Right cardiac atrium (tissue), 5 donors: ENCODE data around the gene TPM2. TPM values are rescaled to one million over a fixed set of nuclear protein-coding genes. Genes with fewer than 3 reads are reported as not detected.
"Not testable (repeated sequence)": the region's sequence is repeated elsewhere in the genome, so short reads cannot be mapped to it uniquely, and the experiment has no call there.

Experiments
- ATAC-seq, 2 donors: fragments of 200-7000 bp; cut with Tn5 transposase; one replicate each; pipeline versions ENCODE4 v1.8.0 to v1.9.1; 2020; ENCODE audit warnings: moderate library complexity in 2 of 2, mild to moderate bottlenecking in 1 of 2
- DNase-seq, 3 donors: peaks; one replicate each; pipeline ENCODE4 v3.0.0-alpha.2; 2020
- H3K27ac ChIP-seq: one replicate; pipeline ENCODE4 v1.5.1; 2013; ENCODE audit warnings: mild to moderate bottlenecking, low read length, control low read depth, moderate library complexity
- H3K27me3 ChIP-seq: one replicate; pipeline ENCODE4 v1.6.1; 2013; ENCODE audit not compliant: control insufficient read depth, insufficient read depth
- H3K4me1 ChIP-seq: one replicate; pipeline ENCODE4 v1.6.1; 2013; ENCODE audit warnings: low read length; ENCODE audit not compliant: control insufficient read depth, insufficient read depth
- H3K4me3 ChIP-seq: one replicate; pipeline ENCODE4 v1.5.1; 2013; ENCODE audit warnings: low read length, control low read depth
- H3K9me3 ChIP-seq: one replicate; pipeline ENCODE4 v1.6.1; 2013; ENCODE audit warnings: low read length; ENCODE audit not compliant: control insufficient read depth
- WGBS: extraction: QIAGEN DNeasy Blood & Tissue Kit; methylation state at CpG from one replicate; pipeline ENCODE4 v1.1.7; 2013; 5-methylcytosine and 5-hydroxymethylcytosine counted together
- intact Hi-C, 4 donors: fragments of 100-400 bp; cut with DNase I; formaldehyde crosslinking; loops; one replicate each; pipeline versions ENCODE4 v1.11.0 to v1.14.0; 2022 to 2023
- polyA plus RNA-seq: library from polyadenylated mRNA; stranded (reverse); fragments of 200-250 nt; gene quantifications from one replicate; pipeline ENCODE4 v1.2.3, GENCODE V29; 2013
- total RNA-seq, 4 donors: library from RNA; stranded (reverse); fragmentation: NEBNext Ultra II Directional; extraction: Animal tissue kit (Norgen Biotek cat#: 25700); gene quantifications; one replicate each; pipeline ENCODE4 v1.2.1, GENCODE V29; 2021
- donor health status: healthy with polysubstance abuse.
- donor health status: DM: no; HTN: yes; CAD: no.
- donor health status: DM: no; HTN: no; CAD: no.
- donor health status: DM: no; HTN: yes; CAD: no; lungs with severe emphysema.
- donor health status: DM: yes; HTN: yes; CAD: no.

TPM2 gene
- total and polyA plus RNA-seq, 5 donors, result 573 to 2,123 (median 777) TPM

GRCh38 chr9:35651956-35652828, 37.5 kb downstream of the TPM2 start:
- ATAC-seq, result no peak
- H3K27ac ChIP-seq, result no peak overlapping the region
- intact Hi-C loops, result no loop called here
- no peak overlapping the region for H3K4me3 ChIP-seq
- WGBS, result 80% methylated on average over 7 of the region's 7 CpGs
- H3K27me3 ChIP-seq, result no peaks in the 10 kb centered on the region
- no peak for DNase-seq
- no peaks in the 10 kb centered on the region for H3K9me3 ChIP-seq
- peaks cover 3% of the 10 kb centered on the region for H3K4me1 ChIP-seq

- peak within 1 kb of the TSS; percentile 64 for H3K27ac ChIP-seq
- H3K27me3 ChIP-seq, result no peaks in the 10 kb centered on the region
- H3K4me1 ChIP-seq, result peaks cover 4% of the 10 kb centered on the region
- 62% methylated on average over 22 of the region's 22 CpGs for WGBS
- H3K4me3 ChIP-seq, result no peak within 1 kb of the TSS
- peak in 1 of 3 donors; percentile 63 for DNase-seq
- intact Hi-C loops, result no loop called here
- no peaks in the 10 kb centered on the region for H3K9me3 ChIP-seq
- no peak for ATAC-seq
Measured at GRCh38 chr9:35650341-35651158, 39.2 kb downstream of the TPM2 start, which contains the start of gene SIT1. TSS of gene SIT1 (minus strand) at chr9:35650931. CDS start at chr9:35650853, 78 bp downstream.

GRCh38 chr9:35649431-35650340, 40.0 kb downstream of the TPM2 start:
- peaks cover 4% of the 10 kb centered on the region for H3K4me1 ChIP-seq
- ATAC-seq (peak in 1 of 2 donors; percentile 3), DNase-seq (peak; percentile 73 to 85 (median 83))
- WGBS, result 60% methylated on average over 26 of the region's 26 CpGs
- intact Hi-C loops, result loop anchor here in 1 of 4 donors (10.0 kb wide), 1 partner anchor 175 kb away; the partner anchor contains the start of genes FAM221B and TMEM8B
- no peak overlapping the region for H3K4me3 ChIP-seq
- peak overlapping the region; percentile 64 for H3K27ac ChIP-seq
- no peaks in the 10 kb centered on the region for H3K9me3 ChIP-seq
- H3K27me3 ChIP-seq, result no peaks in the 10 kb centered on the region

- DNase-seq (peak; percentile 93 to 98 (median 97)), ATAC-seq (peak; percentile 96)
- H3K4me1 ChIP-seq, result peaks cover 4% of the 10 kb centered on the region
- intact Hi-C loops, result loop anchor here in 1 of 4 donors (10.0 kb wide), 1 partner anchor 178 kb away; the partner anchor contains the start of genes FAM221B and TMEM8B
- H3K9me3 ChIP-seq, result no peaks in the 10 kb centered on the region
- H3K4me3 ChIP-seq, result peak overlapping the region; percentile 59
- no peaks in the 10 kb centered on the region for H3K27me3 ChIP-seq
- WGBS, result under 1% methylated on average over 58 of the region's 58 CpGs
- peak overlapping the region; percentile 69 for H3K27ac ChIP-seq
Measured at GRCh38 chr9:35646533-35647265, 43.0 kb downstream of the TPM2 start.

- DNase-seq (peak in 1 of 3 donors; percentile 67), ATAC-seq (peak; percentile 28 to 31)
Measured at GRCh38 chr9:35646153-35646532, 43.6 kb downstream of the TPM2 start.

GRCh38 chr9:35645736-35646135, 44.0 kb downstream of the TPM2 start:
- not testable (repeated sequence) for H3K9me3 ChIP-seq, H3K27me3 ChIP-seq, DNase-seq, ATAC-seq, H3K4me1 ChIP-seq, H3K27ac ChIP-seq
- intact Hi-C loops, result loop anchor here in 1 of 4 donors (10.0 kb wide), 1 partner anchor 179 kb away; the partner anchor contains the start of genes FAM221B and TMEM8B
- peak overlapping the region; percentile 59 for H3K4me3 ChIP-seq
- WGBS, result 47% methylated on average over 10 of the region's 10 CpGs

More at GRCh38 chr9:35646153-35646532, 43.6 kb downstream of the TPM2 start:
- Histone ChIP-seq H3K27me3 (no peaks in the 10 kb centered on the region), H3K9me3 (no peaks in the 10 kb centered on the region), H3K4me3 (peak overlapping the region; percentile 59), H3K4me1 (peaks cover 4% of the 10 kb centered on the region), H3K27ac (peak overlapping the region; percentile 69)
- intact Hi-C loops, result loop anchor here in 1 of 4 donors (10.0 kb wide), 1 partner anchor 179 kb away; the partner anchor contains the start of genes FAM221B and TMEM8B
- WGBS, result 2% methylated on average over 11 of the region's 11 CpGs

GRCh38 chr9:35643046-35643445, 46.7 kb downstream of the TPM2 start:
- Histone ChIP-seq H3K4me1 (peaks cover 4% of the 10 kb centered on the region), H3K27ac (no peak overlapping the region), H3K9me3 (no peaks in the 10 kb centered on the region), H3K4me3 (no peak overlapping the region), H3K27me3 (no peaks in the 10 kb centered on the region)
- no peak for DNase-seq
- intact Hi-C loops, result loop anchor here in 1 of 4 donors (10.0 kb wide), 1 partner anchor 182 kb away; the partner anchor contains the start of genes FAM221B and TMEM8B
- no peak for ATAC-seq
- 93% methylated on average over 12 of the region's 12 CpGs for WGBS

- ATAC-seq, H3K4me1 ChIP-seq, H3K9me3 ChIP-seq, H3K27me3 ChIP-seq, H3K27ac ChIP-seq, H3K4me3 ChIP-seq, DNase-seq: not testable (repeated sequence)
- 92% methylated on average over 3 of the region's 3 CpGs for WGBS
- intact Hi-C loops, result loop anchor here in 1 of 4 donors (10.0 kb wide), 1 partner anchor 183 kb away; the partner anchor contains the start of genes FAM221B and TMEM8B
Measured at GRCh38 chr9:35641478-35641877, 48.2 kb downstream of the TPM2 start.

GRCh38 chr9:35640431-35640830, 49.3 kb downstream of the TPM2 start:
- H3K9me3 ChIP-seq, DNase-seq, ATAC-seq, H3K4me3 ChIP-seq, H3K4me1 ChIP-seq, H3K27me3 ChIP-seq, H3K27ac ChIP-seq: not testable (repeated sequence)
- WGBS, result 98% methylated on average over 15 of the region's 15 CpGs
- intact Hi-C loops, result loop anchor here in 1 of 4 donors (10.0 kb wide), 1 partner anchor 184 kb away; the partner anchor contains the start of genes FAM221B and TMEM8B
